Measurements from ENCODE around the gene RAPGEF1.

The RAPGEF1 gene

DNA sequence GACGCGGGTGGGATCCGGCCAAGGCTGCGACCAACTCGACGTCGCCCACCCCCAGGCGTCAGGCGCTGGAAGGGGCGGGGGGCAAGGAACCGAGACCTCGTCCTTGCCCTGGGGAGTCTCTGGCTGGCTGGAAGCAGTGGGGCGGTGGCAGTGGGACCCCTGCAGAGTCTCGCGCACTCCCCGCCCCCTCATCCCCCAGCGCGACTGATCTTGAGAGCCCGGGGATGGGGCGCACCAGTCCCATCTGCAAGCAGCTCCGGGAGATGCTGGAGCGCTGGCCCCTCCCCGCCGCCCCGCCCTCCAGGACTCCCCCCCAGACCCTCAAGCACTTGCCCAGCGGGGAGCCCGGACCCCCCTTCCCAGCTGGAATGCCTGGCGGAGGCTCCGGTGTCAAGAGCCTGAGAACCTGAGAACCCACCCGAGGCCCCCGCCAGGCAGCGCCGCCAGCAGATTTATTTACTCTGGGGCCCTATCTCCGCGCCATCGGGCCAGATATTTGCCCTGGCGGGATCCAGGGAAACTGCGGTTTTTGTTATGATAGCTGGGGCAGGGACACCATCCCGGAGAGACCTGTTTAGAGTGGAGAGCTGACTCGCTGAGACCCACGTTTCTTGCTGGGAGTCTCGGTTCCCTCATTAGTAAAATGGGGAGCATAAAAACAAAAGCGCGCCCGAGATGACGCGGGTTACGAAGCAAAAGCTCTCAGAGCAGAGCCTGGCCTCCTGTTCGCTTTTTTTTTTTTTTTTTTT is 193.4 kb downstream of the RAPGEF1 start:
- DNase-seq: peak; percentile 61

DNA sequence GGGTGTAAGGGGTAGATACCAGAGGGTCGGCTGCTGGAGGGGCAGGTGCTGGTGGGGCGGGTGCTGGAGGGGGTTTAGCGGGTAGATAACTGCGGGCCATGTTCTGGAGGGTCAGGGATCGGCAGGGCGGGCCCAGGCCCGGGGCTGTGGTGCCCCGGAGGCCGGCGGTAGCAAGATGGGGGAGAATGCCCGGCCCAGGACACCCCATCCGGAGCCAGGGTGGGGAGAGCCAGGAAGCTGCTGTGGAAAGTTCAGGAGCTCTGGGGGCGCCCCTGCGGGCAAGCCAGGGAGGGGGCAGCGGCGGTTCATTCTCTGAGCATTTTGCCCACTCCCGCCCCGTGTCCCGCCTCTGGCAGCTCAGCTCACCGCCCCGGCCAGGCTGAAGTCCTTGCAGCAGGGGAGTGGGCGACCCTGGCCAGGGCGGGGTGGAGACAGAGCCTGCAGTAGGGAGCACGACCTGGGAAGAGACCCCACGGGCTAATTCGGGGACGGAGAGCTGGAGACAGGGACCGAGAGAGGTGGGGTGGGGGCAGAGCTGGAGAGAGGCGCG is 194.0 kb downstream of the RAPGEF1 start:
- DNase-seq: no peak

DNA sequence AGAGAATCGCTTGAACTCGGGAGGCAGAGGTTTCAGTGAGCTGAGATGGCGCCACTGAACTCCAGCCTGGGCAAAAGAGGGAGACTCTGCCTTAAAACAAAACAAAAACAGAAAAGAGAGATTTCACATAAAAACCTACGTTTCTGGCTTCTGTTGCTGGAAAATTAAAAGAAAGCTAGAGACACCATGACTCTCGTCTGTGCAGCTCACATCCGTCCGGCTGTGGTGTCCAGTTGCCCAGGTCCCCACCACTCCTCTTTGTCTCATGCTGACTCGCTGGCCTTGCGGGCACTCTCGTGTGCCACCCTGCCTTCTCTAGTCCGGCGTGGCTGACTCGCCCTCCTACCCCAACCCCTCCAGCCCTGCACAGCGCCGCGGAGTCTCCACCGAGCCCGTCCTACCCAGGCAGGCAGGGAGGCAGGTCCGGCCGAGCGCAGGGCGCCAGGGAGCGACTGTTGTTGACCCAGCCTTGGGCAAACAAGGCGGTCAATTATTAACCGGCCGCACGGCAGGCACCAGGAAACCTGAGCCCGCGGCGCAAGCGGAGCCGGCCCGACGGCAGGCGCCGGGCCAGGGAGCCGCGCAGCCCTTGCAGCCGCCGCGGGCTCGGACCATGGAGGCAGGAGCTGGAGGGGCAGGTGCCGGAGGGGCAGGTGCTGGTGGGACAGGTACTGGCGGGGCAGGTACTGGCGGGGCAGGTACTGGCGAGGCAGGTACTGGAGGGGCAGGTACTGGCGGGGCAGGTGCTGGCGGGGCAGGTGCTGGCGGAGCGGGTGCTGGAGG is 194.7 kb downstream of the RAPGEF1 start, which contains the start of gene PRRT1B:
Gene PRRT1B, plus strand, starts transcription at position 521 of the 783 bp plus-strand sequence. Its CDS starts 93 bp downstream, at position 614.
- DNase-seq: no peak

DNA sequence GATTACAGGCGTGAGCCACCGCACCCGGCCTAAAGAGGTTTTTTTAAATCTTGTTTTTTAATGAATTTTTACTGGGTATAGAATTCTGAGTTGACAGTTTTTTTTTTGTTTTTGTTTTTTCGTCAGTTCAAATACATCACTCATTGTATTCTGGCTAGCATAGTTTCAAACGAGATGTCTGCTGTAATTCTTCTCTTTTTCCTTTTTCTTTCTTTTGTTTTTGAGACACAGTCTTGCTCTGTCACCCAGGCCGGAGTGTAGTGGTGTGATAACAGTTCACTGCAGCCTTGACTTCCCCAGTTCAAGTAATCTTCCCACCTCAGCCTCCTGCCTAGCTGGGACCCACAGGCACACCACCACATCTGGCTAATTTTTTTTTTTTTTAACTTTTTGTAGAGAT is 196.7 kb downstream of the RAPGEF1 start:
- no peak for DNase-seq

DNA sequence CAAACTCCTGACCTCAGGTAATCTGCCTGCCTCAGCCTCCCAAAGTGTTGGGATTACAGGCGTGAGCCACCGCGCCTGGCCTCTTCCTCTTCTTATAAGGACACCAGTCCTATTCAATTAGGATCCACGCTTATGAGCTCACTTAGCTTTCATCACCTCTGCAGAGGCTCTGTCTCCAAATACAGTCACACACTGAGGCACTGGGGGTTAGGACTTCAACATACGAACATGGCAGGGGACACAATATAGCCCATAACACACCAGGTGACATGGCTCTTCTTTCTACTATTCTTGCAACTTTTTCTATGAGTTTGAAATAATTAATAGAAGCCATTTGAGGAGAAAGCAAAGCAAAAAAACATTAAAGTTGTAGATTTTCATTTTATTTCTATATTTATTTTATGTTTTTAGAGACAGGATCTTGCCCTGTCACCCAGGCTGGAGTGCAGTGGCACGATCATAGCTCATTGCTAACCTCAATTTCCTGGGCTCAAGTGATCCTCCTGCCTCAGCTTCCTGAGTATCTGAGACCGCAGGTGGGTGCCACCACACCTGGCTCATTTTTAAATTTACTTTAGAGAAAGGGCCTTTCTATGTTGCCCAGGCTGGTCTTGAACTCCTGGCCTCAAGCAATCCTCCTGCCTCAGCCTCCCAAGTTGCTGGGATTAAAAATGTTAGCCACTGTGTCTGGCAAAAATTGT is 200.5 kb downstream of the RAPGEF1 start:
- no peak for DNase-seq

DNA sequence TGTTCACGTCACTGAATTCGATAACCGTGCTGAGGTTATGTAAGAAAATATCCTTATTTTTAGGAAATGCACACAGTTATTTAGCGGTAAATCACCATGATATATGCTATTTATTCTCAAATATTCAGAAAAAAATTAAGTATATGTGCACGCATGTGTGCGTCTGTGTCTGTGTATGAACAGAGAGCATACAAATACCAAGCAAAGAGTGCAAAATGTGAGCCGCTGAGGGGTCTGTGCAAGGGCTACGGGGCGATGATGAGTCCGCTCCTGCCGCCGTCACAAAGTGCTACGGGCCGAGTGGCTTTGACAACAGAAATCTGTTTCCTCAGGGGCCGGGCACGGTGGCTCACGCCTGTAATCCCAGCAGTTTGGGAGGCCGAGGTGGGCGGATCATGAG is 201.9 kb downstream of the RAPGEF1 start:
- DNase-seq: no peak

DNA sequence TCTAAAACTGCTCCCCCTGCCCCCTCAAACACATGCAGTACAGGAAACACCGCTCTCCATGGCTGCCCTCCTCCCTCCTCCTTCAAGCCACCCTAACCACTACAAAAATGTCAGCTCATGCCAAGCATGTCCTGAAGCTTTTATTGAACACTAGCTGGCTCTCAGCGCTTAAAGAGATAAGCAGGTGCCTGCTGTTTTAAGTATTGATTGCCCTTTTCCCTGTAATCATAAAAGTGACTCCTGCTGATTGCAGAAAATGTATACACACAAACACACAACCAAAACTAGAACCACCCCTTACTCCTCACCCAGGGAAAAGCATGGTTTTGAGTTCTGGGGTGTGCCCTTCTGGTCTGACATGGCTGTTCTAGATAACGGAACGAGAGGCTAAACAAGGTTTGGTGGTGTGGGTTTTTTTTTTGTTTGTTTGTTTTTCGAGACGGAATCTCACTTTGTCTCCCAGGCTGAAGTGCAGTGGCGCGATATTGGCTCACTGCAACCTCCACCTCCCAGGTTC is 205.1 kb downstream of the RAPGEF1 start:
- DNase-seq: no peak

DNA sequence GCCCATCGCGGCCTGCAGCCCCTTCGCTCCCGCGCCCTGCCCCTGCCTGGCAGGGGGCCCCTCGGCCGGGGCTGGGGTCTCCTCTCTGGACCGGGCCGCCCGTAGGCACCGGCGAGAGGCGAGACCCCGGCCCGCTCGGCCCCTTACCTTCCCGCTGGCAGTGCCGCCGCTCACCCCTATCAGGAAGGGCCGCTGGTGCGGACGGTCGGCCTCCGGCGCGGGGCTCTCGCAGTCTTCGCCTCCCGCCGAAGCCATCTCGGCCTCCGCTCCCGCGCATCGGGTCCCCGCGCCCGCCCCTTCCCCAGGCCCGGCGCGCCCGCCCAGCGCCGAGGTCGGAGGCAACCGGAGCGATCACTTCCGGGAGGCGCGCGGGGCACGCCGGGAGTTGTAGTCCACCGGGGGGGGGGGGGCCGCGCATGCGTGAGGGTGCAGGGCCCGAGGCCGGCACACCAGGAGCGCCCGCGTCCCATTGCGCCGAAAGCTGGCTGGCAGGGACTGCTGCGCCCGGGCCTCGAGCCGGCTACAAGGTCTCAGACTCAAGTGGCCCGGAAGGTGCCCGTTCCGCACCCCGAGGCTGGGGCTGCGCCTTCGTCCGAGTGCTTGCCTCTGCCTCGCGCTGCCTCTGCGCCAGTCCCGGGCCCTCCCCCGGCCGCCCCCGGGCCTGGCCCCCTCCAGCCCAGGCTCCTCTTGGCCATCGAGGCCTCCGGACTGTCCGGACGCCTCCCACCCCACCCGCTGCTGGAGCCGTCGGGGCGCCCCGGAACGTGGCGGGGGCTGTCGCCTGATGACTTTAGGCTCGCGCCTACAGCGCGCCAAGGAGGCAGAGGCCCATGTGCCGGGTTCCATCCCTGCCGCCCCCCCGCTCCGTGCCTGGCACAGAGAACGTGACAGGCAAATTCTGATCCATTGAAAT is 208.7 kb downstream of the RAPGEF1 start, which contains the start of gene UCK1:
Gene UCK1, minus strand, starts transcription at position 344 of the 913 bp plus-strand sequence. Its CDS starts 89 bp downstream, at position 255.
- DNase-seq: peak; percentile 95

DNA sequence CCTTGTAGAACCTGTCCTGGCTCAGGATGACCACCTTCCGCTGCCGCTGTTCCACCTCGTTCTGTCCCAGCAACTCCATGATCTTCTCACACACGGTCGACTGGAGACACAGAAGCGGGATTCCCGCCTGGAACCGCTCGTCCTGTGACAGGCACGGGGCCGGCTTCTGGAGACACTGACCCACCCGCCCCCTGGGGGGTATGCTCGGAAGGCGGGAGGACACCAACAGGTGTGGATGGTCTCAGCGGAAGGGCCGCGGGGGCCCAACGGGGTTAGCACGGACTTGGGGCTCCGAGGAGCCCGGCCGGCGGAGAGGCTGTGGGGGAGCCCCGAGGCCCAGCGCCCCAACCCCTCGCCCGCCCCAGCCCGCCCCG is 209.3 kb downstream of the RAPGEF1 start:
- DNase-seq: peak; percentile 58

DNA sequence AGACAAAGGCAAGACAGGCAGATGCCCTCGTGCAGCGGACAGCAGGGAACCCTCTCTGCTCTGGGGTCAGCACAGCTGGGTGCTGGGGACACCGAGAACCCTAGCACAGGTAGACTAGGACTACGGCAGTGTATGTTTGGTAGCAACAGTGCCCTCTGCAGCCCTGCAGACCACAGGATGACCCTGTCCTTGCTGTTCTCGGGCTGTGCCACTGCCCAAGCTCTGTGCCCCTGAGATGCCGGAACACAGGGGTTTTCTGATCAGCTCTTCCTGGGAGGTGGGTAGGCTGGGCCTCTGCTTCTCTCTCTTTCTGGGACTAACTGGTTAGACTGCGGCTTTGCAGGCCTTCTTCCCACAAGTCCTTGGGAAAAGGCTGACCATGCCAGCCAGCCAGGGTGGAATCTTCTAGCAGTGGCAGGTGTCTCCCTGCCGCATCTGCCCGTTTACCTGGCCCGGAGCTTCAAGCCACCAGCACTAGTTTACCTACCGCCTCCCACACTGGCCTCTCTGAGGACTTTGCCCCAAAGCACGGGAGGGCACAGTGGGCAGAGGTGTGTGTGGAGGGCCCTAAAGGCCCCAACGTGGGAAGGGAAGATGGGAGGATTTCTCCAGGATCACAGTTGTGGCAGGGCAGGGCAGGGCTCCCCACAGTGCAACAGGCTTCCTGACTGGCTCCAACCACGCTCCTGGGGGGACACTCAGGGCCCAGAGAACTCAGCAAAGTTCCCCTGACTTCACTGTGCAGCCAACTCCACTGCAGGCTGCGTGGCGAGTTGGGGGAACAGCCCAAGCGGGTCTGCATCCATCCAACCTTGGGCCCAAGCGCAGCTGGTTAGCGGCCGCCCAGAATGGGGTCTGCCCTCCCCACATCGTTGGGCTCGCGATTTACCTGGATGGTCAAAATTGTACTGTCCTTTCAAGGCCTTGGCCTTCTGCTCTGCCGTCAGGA is 210.0 kb downstream of the RAPGEF1 start:
- DNase-seq: no peak

DNA sequence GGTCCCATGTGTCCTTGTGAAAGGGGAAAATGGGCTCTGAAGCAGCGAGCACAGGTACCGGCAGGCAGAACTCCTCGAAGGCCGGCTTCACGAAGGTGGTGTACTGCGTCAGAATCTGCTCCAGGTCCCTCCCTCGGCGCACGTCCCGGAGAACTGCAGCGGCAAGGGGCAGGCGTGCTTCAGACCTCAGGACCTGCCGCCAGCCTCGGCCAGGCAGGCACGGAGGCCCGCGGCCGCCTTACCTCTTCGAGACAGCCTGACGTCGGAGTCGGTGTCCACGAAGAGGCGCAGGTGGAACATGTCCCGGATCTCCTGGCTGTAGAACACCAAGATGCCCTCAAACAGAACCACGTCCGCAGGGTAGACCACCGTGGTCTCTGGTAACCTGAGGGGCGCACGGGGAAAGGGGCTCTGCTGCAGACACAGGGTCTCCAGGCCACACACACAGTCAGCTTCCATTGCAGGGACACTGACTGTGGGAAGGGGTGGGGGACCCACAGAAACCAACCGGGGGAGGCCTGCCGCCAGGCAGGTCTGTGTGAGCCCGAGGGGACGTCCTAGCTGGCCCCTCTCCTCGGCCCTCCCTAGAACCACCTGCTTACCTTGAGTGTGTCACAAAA is 210.9 kb downstream of the RAPGEF1 start:
- DNase-seq: no peak

DNA sequence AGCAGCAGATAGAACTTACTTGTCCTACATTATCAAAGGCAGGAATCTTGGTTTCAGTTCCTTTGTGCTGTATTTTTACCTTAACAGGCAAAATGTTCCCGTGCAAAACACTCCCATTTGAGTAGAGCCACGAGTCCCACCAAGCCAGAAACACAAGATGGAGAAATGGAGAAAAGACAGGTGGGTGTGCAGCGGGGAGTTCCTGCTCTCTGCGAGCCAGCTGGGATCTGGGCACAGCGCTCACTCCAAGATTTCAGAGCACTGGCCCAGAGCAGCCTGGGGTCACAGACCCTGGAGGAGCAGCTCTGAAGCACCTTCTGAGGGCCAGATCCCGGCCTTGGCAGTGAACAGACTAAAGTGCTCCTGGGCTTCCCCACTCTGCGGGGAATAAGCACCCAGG is 211.7 kb downstream of the RAPGEF1 start:
- DNase-seq: no peak
